ENCODE data around the gene CDH11. TPM values are rescaled to one million over a fixed set of nuclear protein-coding genes. Genes with fewer than 3 reads are reported as not detected.

CDH11 gene
- total and polyA plus RNA-seq, 4 donors, result 0.72 to 5.3 (median 1.9) TPM

DNA sequence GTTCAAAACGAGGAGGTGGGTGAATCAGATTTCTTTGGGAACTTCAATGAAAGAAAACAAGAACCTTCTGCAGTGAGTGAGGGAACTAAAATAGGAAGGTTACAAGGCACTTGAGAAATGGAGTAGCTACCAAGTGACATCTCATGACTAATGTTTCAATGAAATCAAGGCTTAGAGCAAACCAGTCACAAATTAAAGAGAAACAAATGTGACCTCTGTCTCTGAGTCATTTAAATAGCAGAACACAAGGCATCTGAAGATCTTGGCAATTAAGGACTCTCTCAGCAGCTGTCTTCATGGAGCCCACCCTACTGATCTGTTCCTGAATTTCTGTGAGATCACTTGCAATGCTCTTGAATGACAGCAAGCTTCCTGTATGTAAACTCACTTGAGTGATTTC, 109.5 kb downstream of the CDH11 start:
- Histone ChIP-seq H3K4me1 (ENCODE audit: control insufficient read depth in 4 of 4, insufficient read depth in 4 of 4, low read length in 3 of 4) (no peaks in the 10 kb centered on the region), H3K9me3 (ENCODE audit: control insufficient read depth in 4 of 4, low read length in 3 of 4) (no peaks in the 10 kb centered on the region), H3K4me3 (ENCODE audit: low read depth in 1 of 3, low read length in 3 of 3) (no peak overlapping the region), H3K27me3 (ENCODE audit: control insufficient read depth in 4 of 4, insufficient read depth in 4 of 4, low read length in 3 of 4) (peaks cover 0 to 3% (median 0%) of the 10 kb centered on the region in 4 donors), H3K27ac (ENCODE audit: low read depth in 1 of 2, low read length in 2 of 2) (no peak overlapping the region), H3K36me3 (ENCODE audit: control insufficient read depth in 4 of 4, insufficient read depth in 3 of 4, low read depth in 1 of 4, low read length in 3 of 4) (no peaks in the 10 kb centered on the region), H3K9ac (ENCODE audit: low read depth in 1 of 2, low read length in 2 of 2) (no peak overlapping the region)
- no peak for DNase-seq (ENCODE audit: low spot score)
- no peak for TF ChIP-seq ZBTB33 (IDR thresholded peaks at IDR 0.05)
- TF ChIP-seq EGR1 (IDR thresholded peaks at IDR 0.05; ENCODE audit: low read depth in 2 of 2), result no peak
- TF ChIP-seq ATF3 (IDR thresholded peaks at IDR 0.05), result no peak
- no peak for TF ChIP-seq FOXA1 (IDR thresholded peaks at IDR 0.05)
- TF ChIP-seq, protein P1, sequence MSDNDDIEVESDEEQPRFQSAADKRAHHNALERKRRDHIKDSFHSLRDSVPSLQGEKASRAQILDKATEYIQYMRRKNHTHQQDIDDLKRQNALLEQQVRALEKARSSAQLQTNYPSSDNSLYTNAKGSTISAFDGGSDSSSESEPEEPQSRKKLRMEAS (IDR thresholded peaks at IDR 0.05), result no peak
- TF ChIP-seq HNF4A (conservative IDR thresholded peaks at IDR 0.05), result no peak
- WGBS, result 40% methylated on average over 1 of the region's 1 CpG

GRCh38 chr16:65010125-65010524, 111.7 kb downstream of the CDH11 start:
- no peak overlapping the region for H3K4me3 ChIP-seq (ENCODE audit: low read depth in 1 of 3, low read length in 3 of 3)
- H3K9ac ChIP-seq (ENCODE audit: low read depth in 1 of 2, low read length in 2 of 2), result no peak overlapping the region
- TF ChIP-seq JUND (IDR thresholded peaks at IDR 0.05) (no peak), EGR1 (IDR thresholded peaks at IDR 0.05; ENCODE audit: low read depth in 2 of 2) (no peak), FOXA1 (IDR thresholded peaks at IDR 0.05) (no peak), FOXA2 (IDR thresholded peaks at IDR 0.05) (no peak), TAF1 (conservative IDR thresholded peaks at IDR 0.05) (no peak), RXRA (IDR thresholded peaks at IDR 0.05) (no peak), SP1 (IDR thresholded peaks at IDR 0.05) (no peak), HNF4G (IDR thresholded peaks at IDR 0.05) (no peak), GABPA (IDR thresholded peaks at IDR 0.05 in 1 of 2, conservative IDR thresholded peaks at IDR 0.05 in 1 of 2) (no peak), ATF3 (IDR thresholded peaks at IDR 0.05) (no peak), HNF4A (conservative IDR thresholded peaks at IDR 0.05) (no peak), NR2F2 (IDR thresholded peaks at IDR 0.05) (no peak)
- TF ChIP-seq, protein P2, sequence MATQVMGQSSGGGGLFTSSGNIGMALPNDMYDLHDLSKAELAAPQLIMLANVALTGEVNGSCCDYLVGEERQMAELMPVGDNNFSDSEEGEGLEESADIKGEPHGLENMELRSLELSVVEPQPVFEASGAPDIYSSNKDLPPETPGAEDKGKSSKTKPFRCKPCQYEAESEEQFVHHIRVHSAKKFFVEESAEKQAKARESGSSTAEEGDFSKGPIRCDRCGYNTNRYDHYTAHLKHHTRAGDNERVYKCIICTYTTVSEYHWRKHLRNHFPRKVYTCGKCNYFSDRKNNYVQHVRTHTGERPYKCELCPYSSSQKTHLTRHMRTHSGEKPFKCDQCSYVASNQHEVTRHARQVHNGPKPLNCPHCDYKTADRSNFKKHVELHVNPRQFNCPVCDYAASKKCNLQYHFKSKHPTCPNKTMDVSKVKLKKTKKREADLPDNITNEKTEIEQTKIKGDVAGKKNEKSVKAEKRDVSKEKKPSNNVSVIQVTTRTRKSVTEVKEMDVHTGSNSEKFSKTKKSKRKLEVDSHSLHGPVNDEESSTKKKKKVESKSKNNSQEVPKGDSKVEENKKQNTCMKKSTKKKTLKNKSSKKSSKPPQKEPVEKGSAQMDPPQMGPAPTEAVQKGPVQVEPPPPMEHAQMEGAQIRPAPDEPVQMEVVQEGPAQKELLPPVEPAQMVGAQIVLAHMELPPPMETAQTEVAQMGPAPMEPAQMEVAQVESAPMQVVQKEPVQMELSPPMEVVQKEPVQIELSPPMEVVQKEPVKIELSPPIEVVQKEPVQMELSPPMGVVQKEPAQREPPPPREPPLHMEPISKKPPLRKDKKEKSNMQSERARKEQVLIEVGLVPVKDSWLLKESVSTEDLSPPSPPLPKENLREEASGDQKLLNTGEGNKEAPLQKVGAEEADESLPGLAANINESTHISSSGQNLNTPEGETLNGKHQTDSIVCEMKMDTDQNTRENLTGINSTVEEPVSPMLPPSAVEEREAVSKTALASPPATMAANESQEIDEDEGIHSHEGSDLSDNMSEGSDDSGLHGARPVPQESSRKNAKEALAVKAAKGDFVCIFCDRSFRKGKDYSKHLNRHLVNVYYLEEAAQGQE (IDR thresholded peaks at IDR 0.05), result no peak
- H3K36me3 ChIP-seq (ENCODE audit: control insufficient read depth in 4 of 4, insufficient read depth in 3 of 4, low read depth in 1 of 4, low read length in 3 of 4), result no peaks in the 10 kb centered on the region
- H3K9me3 ChIP-seq (ENCODE audit: control insufficient read depth in 4 of 4, low read length in 3 of 4), result no peaks in the 10 kb centered on the region
- WGBS, result 35% methylated on average over 2 of the region's 2 CpGs
- no peak overlapping the region for H3K27ac ChIP-seq (ENCODE audit: low read depth in 1 of 2, low read length in 2 of 2)
- no peaks in the 10 kb centered on the region for H3K4me1 ChIP-seq (ENCODE audit: control insufficient read depth in 4 of 4, insufficient read depth in 4 of 4, low read length in 3 of 4)
- H3K27me3 ChIP-seq (ENCODE audit: control insufficient read depth in 4 of 4, insufficient read depth in 4 of 4, low read length in 3 of 4), result peaks cover 0 to 3% (median 0%) of the 10 kb centered on the region in 4 donors
- DNase-seq (ENCODE audit: low spot score), result no peak

Data from liver (tissue), 9 donors.